Tibial nerve (tissue), 3 donors: ENCODE results near the gene SDCBP2.

Source experiments
- POLR2A ChIP-seq, 2 donors: fragments of 450-650 bp; IDR thresholded peaks; one replicate each; pipeline ENCODE4 v1.6.1; 2017; ENCODE audit warnings: antibody characterized with exemption in 2 of 2, mild to moderate bottlenecking in 2 of 2, moderate library complexity in 2 of 2
- TF ChIP-seq, protein P1 (sequence below), 5 experiments: fragments of 200-600 bp in 3 of 5; fragments of 450-650 bp in 2 of 5; sonication (generic) in 3 of 5; IDR thresholded peaks; one replicate each; pipeline ENCODE4 v1.5.1; 2016 to 2019; ENCODE audit warnings: antibody characterized with exemption in 5 of 5, mild to moderate bottlenecking in 3 of 5, moderate library complexity in 2 of 5

DNA sequence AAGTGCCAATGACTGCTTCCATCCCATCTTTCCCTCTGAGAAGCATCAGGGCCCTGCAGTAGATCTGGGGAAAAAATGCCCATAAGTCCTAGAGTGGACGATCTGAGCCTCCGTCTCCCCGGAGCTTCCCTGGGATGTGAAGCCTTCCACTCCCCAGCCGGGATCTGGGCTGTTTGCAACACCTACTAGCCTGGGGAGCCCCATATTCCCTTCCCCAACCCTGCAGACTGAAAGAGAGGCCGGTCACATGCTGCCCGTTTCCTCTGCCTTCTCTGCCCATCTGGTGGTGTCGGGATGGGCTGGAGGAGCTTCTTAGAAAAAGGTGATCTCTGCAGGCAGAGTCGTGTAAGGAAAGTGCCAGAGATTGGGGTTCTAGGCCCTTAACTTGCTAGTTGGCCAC, 61.8 kb downstream of the SDCBP2 start:
- TF ChIP-seq POLR2A (IDR thresholded peaks at IDR 0.05): no peak
- TF ChIP-seq, protein P1, sequence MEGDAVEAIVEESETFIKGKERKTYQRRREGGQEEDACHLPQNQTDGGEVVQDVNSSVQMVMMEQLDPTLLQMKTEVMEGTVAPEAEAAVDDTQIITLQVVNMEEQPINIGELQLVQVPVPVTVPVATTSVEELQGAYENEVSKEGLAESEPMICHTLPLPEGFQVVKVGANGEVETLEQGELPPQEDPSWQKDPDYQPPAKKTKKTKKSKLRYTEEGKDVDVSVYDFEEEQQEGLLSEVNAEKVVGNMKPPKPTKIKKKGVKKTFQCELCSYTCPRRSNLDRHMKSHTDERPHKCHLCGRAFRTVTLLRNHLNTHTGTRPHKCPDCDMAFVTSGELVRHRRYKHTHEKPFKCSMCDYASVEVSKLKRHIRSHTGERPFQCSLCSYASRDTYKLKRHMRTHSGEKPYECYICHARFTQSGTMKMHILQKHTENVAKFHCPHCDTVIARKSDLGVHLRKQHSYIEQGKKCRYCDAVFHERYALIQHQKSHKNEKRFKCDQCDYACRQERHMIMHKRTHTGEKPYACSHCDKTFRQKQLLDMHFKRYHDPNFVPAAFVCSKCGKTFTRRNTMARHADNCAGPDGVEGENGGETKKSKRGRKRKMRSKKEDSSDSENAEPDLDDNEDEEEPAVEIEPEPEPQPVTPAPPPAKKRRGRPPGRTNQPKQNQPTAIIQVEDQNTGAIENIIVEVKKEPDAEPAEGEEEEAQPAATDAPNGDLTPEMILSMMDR (IDR thresholded peaks at IDR 0.05): no peak
